OCI-LY3 (cell line): ENCODE measurements around the gene NRSN2.

Source experiments
- CTCF ChIP-seq: fragments of 200-600, 300-600 bp; sonication (generic); IDR thresholded peaks from 2 replicates; pipeline ENCODE4 v1.5.1; 2014; ENCODE audit warnings: antibody characterized with exemption, low read length, low read depth
- EZH2phosphoT487 ChIP-seq: fragments of 200-600 bp; shearing (Covaris generic); IDR thresholded peaks from 2 replicates; pipeline ENCODE4 v1.6.1; 2018; ENCODE audit warnings: antibody characterized with exemption, mixed run types, low read depth

- TF ChIP-seq CTCF (no peak), EZH2phosphoT487 (no peak)
Observed at GRCh38 chr20:402496-402885, 55.6 kb downstream of the NRSN2 start.
